GM10847 (cell line): ENCODE data around the gene KLC4.

ENCODE experiments used
- POLR2A ChIP-seq: IDR thresholded peaks from 2 replicates; pipeline ENCODE4 v1.6.1; 2011; ENCODE audit not compliant: insufficient read length; ENCODE audit errors: extremely low read depth

The KLC4 gene

GRCh38 chr6:43053545-43054205 lies 5.8 kb upstream of the KLC4 start, which contains the start of gene CUL7:
Gene CUL7 (minus strand): TSS chr6:43053851. CDS start chr6:43052788, 1,063 bp downstream.
- TF ChIP-seq POLR2A, result peak; percentile 76

- TF ChIP-seq POLR2A, result no peak
Measured at GRCh38 chr6:43054206-43054943, 5.1 kb upstream of the KLC4 start.

- TF ChIP-seq POLR2A, result no peak
Measured at GRCh38 chr6:43055966-43056365, 3.5 kb upstream of the KLC4 start.

- TF ChIP-seq POLR2A, result no peak
Measured at GRCh38 chr6:43058531-43058930, 900 bp upstream of the KLC4 start.

GRCh38 chr6:43060034-43060754 lies 763 bp downstream of the KLC4 start:
- no peak for TF ChIP-seq POLR2A

- no peak for TF ChIP-seq POLR2A
Measured at GRCh38 chr6:43060755-43061633, 1.6 kb downstream of the KLC4 start.

- no peak for TF ChIP-seq POLR2A
Measured at GRCh38 chr6:43061861-43062260, 2.4 kb downstream of the KLC4 start.

GRCh38 chr6:43062818-43063217 lies 3.4 kb downstream of the KLC4 start:
- no peak for TF ChIP-seq POLR2A

- no peak for TF ChIP-seq POLR2A
Measured at GRCh38 chr6:43070028-43070632, 10.7 kb downstream of the KLC4 start.

GRCh38 chr6:43074847-43075669 lies 15.6 kb downstream of the KLC4 start:
- no peak for TF ChIP-seq POLR2A

GRCh38 chr6:43075670-43076463 lies 16.4 kb downstream of the KLC4 start, which contains the start of gene PTK7:
Gene PTK7 (plus strand): TSS chr6:43076314. CDS start chr6:43076489, 175 bp downstream.
- TF ChIP-seq POLR2A, result no peak

GRCh38 chr6:43076464-43077332 lies 17.3 kb downstream of the KLC4 start:
- no peak for TF ChIP-seq POLR2A
